Activated T-helper 17 cell treated with anti-CD3 and anti-CD28 coated beads, Interleukin-2, amount 50 U/mL, for 72 hours (primary cell): Measurements from ENCODE around the gene SMARCA5. TPM values are rescaled to one million over a fixed set of nuclear protein-coding genes. Genes with fewer than 3 reads are reported as not detected.
"Not testable (repeated sequence)": the region's sequence is repeated elsewhere in the genome, so short reads cannot be mapped to it uniquely, and the experiment has no call there.

Source experiments
- ATAC-seq: fragments of 150-1000 bp; cut with Tn5 transposase; replicated peaks from 2 replicates; pipeline ENCODE4 v1.10.0; 2021; ENCODE audit warnings: mild to moderate bottlenecking, moderate library complexity
- H3K27ac Mint-ChIP-seq: one replicate; pipeline ENCODE4 v1.8.0; 2022; ENCODE audit warnings: mixed read lengths
- H3K27me3 Mint-ChIP-seq: one replicate; pipeline ENCODE4 v1.8.0; 2022; ENCODE audit warnings: mixed read lengths
- H3K36me3 Mint-ChIP-seq: one replicate; pipeline ENCODE4 v1.8.0; 2022; ENCODE audit warnings: low read depth, mild to moderate bottlenecking, mixed read lengths
- H3K4me1 Mint-ChIP-seq: one replicate; pipeline ENCODE4 v1.8.0; 2022; ENCODE audit warnings: mixed read lengths
- H3K4me3 Mint-ChIP-seq: one replicate; pipeline ENCODE4 v1.8.0; 2022; ENCODE audit warnings: mild to moderate bottlenecking, mixed read lengths
- H3K9me3 Mint-ChIP-seq: one replicate; pipeline ENCODE4 v1.8.0; 2022; ENCODE audit warnings: mixed read lengths
- total RNA-seq, 2 donors: library from RNA; stranded (reverse); gene quantifications; one replicate each; pipeline ENCODE4 v1.2.3, GENCODE V29; 2022

Gene SMARCA5
- total RNA-seq, 2 donors from 2014 or later = 45.4 to 55.1 TPM

- ATAC-seq = no peak
- peaks cover 59% of the 10 kb centered on the region for H3K36me3 Mint-ChIP-seq
- H3K9me3 Mint-ChIP-seq = no peaks in the 10 kb centered on the region
- peak overlapping the region; percentile 99 for H3K27ac Mint-ChIP-seq
- peak overlapping the region; percentile 97 for H3K4me3 Mint-ChIP-seq
- peaks cover 25% of the 10 kb centered on the region for H3K4me1 Mint-ChIP-seq
- no peaks in the 10 kb centered on the region for H3K27me3 Mint-ChIP-seq
Observed at GRCh38 chr4:143514169-143514495, 630 bp downstream of the SMARCA5 start.

DNA sequence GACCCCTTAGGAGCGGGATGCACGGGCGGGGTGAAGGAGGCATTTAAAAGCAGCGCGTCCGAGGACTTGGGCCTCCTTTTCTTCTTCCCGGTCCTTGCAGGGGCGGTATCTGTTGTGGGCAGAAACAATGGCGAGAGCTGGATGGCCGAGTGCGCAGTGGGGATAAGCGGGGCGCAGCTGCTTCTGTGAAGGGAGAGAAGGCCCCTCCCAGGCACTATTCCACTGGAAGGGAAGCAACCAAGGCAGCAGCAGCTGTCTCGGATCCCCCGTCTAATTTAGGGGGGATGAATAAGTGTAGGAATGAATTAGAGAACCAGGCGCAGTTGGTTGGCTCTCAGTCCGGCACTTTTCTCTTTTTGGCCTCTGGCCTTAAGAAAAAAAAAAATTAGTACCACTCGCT is 995 bp downstream of the SMARCA5 start:
- no peaks in the 10 kb centered on the region for H3K27me3 Mint-ChIP-seq
- peaks cover 63% of the 10 kb centered on the region for H3K36me3 Mint-ChIP-seq
- H3K9me3 Mint-ChIP-seq = no peaks in the 10 kb centered on the region
- no peak for ATAC-seq
- H3K4me3 Mint-ChIP-seq = peak overlapping the region; percentile 97
- H3K27ac Mint-ChIP-seq = peak overlapping the region; percentile 99
- H3K4me1 Mint-ChIP-seq = peaks cover 29% of the 10 kb centered on the region

GRCh38 chr4:143514901-143515300 is 1.4 kb downstream of the SMARCA5 start:
- Mint-ChIP-seq H3K27me3 (no peaks in the 10 kb centered on the region), H3K4me3 (peak overlapping the region; percentile 97), H3K4me1 (peaks cover 33% of the 10 kb centered on the region), H3K36me3 (peaks cover 67% of the 10 kb centered on the region), H3K9me3 (no peaks in the 10 kb centered on the region), H3K27ac (peak overlapping the region; percentile 99)
- no peak for ATAC-seq

GRCh38 chr4:143515905-143516304 is 2.4 kb downstream of the SMARCA5 start:
- peak overlapping the region; percentile 97 for H3K4me3 Mint-ChIP-seq
- ATAC-seq = no peak
- no peaks in the 10 kb centered on the region for H3K9me3 Mint-ChIP-seq
- peaks cover 36% of the 10 kb centered on the region for H3K4me1 Mint-ChIP-seq
- peaks cover 77% of the 10 kb centered on the region for H3K36me3 Mint-ChIP-seq
- H3K27ac Mint-ChIP-seq = peak overlapping the region; percentile 65
- H3K27me3 Mint-ChIP-seq = no peaks in the 10 kb centered on the region

DNA sequence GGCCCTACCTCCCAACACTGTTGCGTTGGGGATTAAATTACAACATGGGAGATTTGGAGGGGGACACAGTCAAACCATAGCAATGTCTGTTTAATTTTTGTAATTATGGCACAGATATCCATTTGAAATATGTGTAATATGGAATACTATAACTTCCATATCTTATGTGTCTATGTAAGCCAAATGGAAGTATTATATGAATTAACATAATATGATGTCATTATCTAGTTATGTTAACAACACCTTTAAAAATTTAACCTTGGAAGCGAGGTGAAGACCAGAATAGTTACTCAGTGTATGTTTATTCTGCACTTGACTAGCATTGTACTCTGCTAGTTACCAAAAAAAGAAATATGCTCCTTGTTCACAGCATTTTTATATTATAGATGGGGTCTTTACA is 4.3 kb downstream of the SMARCA5 start:
- no peaks in the 10 kb centered on the region for H3K9me3 Mint-ChIP-seq
- peaks cover 95% of the 10 kb centered on the region for H3K36me3 Mint-ChIP-seq
- H3K4me1 Mint-ChIP-seq = peaks cover 44% of the 10 kb centered on the region
- H3K27ac Mint-ChIP-seq = no peak overlapping the region
- H3K27me3 Mint-ChIP-seq = no peaks in the 10 kb centered on the region
- H3K4me3 Mint-ChIP-seq = peak overlapping the region; percentile 97
- no peak for ATAC-seq

- Mint-ChIP-seq H3K4me1 (peaks cover 27% of the 10 kb centered on the region), H3K36me3 (peaks cover 100% of the 10 kb centered on the region), H3K4me3 (no peak overlapping the region), H3K27ac (no peak overlapping the region), H3K27me3 (no peaks in the 10 kb centered on the region), H3K9me3 (no peaks in the 10 kb centered on the region)
- ATAC-seq = no peak
Observed at GRCh38 chr4:143524211-143524610, 10.7 kb downstream of the SMARCA5 start.

DNA sequence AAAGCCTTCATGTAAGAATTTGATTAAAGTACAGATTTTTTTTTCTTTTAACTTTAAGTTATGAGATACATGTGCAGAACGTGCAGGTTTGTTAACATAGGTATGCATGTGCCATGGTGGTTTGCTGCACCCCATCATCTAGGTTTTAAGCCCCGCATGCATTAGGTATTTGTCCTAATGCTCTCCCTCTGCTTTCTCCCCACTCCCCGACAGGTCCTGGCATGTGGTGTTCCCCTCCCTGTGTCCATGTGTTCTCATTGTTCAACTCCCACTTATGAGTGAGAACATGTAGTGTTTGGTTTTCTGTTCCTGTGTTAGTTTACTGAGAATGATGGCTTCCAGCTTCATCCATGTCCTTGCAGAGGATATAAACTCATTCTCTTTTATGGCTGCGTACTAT is 14.5 kb downstream of the SMARCA5 start:
- not testable (repeated sequence) for H3K4me1 Mint-ChIP-seq, H3K27ac Mint-ChIP-seq, H3K27me3 Mint-ChIP-seq, H3K9me3 Mint-ChIP-seq, H3K4me3 Mint-ChIP-seq, ATAC-seq
- H3K36me3 Mint-ChIP-seq = peaks cover 100% of the 10 kb centered on the region

- Mint-ChIP-seq H3K9me3 (no peaks in the 10 kb centered on the region), H3K36me3 (peaks cover 100% of the 10 kb centered on the region), H3K4me1 (peaks cover 9% of the 10 kb centered on the region), H3K27me3 (no peaks in the 10 kb centered on the region), H3K27ac (peak overlapping the region; percentile 61), H3K4me3 (no peak overlapping the region)
- no peak for ATAC-seq
Observed at GRCh38 chr4:143531380-143531779, 17.9 kb downstream of the SMARCA5 start.

DNA sequence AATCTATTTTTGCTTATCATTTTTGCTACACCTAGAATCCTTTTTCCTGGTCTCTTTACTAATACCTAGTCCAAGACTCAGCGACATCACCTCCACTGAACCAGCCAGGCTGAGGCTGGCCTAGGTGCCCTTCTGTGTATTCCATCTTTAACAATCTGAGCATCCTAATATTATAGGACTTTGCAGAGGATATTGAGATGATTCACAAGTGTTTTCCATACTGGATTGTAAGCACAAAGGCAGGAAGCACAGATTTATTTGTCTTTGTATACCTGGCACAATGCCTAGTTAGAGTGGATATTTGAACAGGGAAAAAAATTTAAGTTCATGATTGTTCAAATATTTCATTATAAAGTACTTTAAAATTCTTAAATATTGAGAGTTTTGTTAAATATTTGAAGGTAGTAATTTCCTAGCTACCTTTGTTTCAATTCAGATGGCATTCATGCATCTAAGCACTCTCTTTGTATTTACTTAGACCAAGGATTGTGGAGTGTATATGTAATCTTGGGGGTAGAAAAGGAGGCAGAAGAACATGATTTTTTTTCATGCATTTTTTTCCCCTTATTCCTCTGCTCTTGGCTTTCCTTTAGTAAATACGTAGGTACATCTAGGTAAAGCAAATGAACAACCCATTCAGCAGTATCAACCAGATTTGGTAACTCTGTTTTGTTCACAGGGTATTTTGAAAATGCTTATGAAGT is 18.4 kb downstream of the SMARCA5 start:
- Mint-ChIP-seq H3K36me3 (peaks cover 100% of the 10 kb centered on the region), H3K9me3 (no peaks in the 10 kb centered on the region), H3K4me1 (peaks cover 9% of the 10 kb centered on the region), H3K4me3 (no peak overlapping the region), H3K27ac (peak overlapping the region; percentile 61), H3K27me3 (no peaks in the 10 kb centered on the region)
- ATAC-seq = no peak

DNA sequence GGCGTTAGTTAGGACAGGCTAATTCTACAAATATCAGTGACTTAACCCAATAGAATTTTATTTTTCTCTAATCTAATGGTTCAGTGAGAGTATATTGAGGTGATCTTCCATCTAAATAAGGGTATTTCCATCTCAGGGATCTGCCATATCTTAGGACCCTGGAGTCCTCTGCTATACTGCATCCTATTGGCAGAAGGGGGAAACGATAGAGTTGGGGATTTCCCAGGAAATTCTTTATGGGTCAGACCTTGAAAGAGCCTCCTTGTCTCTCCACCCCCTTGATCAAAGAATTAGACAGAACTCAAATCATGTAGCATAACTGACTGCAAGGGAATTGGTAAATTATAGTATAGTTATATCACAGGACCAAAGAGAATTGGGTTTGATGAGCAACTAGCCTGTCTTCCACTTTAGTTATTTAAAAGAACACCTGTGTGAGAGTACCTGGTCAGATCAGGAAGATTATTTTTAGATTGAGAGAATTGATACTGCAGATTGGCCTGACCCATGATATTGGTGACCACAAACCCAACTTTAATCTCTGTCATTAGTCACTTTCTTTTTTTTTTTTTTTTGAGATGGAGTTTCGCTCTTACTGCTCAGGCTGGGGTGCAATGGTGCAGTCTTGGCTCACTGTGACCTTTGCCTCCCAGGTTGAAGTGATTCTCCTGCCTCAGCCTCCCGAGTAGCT is 25.6 kb downstream of the SMARCA5 start:
- Mint-ChIP-seq H3K27me3 (no peaks in the 10 kb centered on the region), H3K4me3 (no peak overlapping the region), H3K4me1 (peaks cover 14% of the 10 kb centered on the region), H3K9me3 (no peaks in the 10 kb centered on the region), H3K36me3 (peaks cover 99% of the 10 kb centered on the region), H3K27ac (peak overlapping the region; percentile 75)
- ATAC-seq = peak; percentile 80

DNA sequence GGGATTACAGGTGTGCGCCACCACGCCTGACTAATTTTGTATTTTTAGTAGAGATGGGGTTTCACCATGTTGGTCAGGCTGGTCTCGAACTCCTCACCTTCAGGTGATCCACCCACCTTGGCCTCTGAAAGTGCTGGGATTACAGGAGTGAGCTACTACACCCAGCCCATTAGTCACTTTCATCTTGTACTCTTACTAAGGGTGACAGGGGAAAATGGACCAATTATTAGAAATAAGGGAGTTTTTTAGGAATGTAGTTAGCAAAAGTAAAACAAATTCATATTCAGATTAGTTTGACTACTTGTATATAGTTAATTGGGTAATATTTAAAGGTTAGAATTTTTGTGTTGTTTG is 26.1 kb downstream of the SMARCA5 start:
- Mint-ChIP-seq H3K27me3 (no peaks in the 10 kb centered on the region), H3K36me3 (peaks cover 99% of the 10 kb centered on the region), H3K27ac (peak overlapping the region; percentile 75), H3K4me1 (peaks cover 14% of the 10 kb centered on the region), H3K4me3 (no peak overlapping the region), H3K9me3 (no peaks in the 10 kb centered on the region)
- peak; percentile 65 for ATAC-seq

- H3K4me1 Mint-ChIP-seq = peaks cover 5% of the 10 kb centered on the region
- no peak overlapping the region for H3K4me3 Mint-ChIP-seq
- no peak for ATAC-seq
- no peaks in the 10 kb centered on the region for H3K27me3 Mint-ChIP-seq
- H3K9me3 Mint-ChIP-seq = no peaks in the 10 kb centered on the region
- H3K36me3 Mint-ChIP-seq = peaks cover 97% of the 10 kb centered on the region
- no peak overlapping the region for H3K27ac Mint-ChIP-seq
Observed at GRCh38 chr4:143549928-143550327, 36.4 kb downstream of the SMARCA5 start.

DNA sequence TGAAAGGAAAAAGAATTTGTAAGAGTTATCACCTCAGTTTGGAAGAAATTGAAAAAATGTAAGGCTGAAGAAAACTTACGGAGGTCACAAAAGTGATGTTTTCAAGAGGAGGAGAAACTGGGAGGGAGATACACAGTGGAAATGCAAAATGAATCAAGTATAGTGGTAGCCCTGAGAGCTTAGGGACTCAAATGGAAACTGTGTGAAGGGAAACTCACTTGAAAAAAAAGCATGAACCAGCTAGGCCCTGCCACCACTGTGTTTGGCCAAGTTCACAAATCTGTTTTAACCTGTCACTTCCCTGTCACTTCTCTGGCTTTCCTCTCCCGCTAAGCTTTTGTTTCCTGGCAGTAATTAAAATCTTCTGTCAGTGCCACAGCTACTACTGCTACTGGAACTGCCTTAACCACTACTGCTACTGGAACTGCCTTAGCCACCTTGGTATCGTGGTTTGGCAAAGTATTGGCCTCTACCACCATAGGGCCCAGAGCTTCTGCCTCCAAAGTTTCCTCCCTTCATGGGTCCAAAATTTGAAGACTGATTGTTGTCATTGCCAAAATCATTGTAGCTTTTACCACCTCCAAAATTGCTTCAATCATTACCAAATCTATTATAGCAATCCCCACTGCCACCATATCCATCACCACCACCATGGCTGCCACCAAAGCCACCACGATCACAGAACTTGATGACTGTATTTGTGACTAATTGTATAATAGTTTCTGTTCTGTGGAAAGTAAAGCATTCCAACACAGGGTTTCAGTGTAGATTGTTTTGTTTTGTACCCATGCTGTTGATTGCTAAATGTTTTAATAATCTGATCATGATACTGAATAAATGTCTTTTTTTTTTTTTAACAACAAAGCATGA is 41.5 kb downstream of the SMARCA5 start:
- peak; percentile 50 for ATAC-seq
- Mint-ChIP-seq H3K27ac (peak overlapping the region; percentile 58), H3K4me1 (peaks cover 20% of the 10 kb centered on the region), H3K36me3 (peaks cover 57% of the 10 kb centered on the region), H3K4me3 (no peak overlapping the region), H3K9me3 (no peaks in the 10 kb centered on the region), H3K27me3 (no peaks in the 10 kb centered on the region)

DNA sequence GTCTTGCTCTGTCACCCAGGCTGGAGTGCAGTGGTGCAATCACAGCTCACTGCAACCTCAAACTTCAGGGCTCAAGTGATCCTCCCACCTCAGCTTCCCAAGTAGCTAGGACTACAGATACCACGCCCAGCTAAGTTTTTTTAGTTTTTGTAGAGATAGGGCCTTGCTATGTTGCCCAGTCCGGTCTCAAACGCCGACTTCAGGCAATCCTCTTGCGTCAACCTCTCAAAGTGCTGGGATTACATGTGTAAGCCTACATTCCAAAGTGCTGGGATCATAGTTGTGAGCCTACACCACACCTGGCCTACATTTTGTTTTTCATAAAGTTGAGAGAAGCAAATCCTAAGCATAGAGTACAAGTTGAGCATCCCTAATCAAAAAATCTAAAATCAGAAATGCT is 42.2 kb downstream of the SMARCA5 start:
- peaks cover 50% of the 10 kb centered on the region for H3K36me3 Mint-ChIP-seq
- no peaks in the 10 kb centered on the region for H3K9me3 Mint-ChIP-seq
- no peak overlapping the region for H3K4me3 Mint-ChIP-seq
- H3K27me3 Mint-ChIP-seq = no peaks in the 10 kb centered on the region
- ATAC-seq = no peak
- H3K27ac Mint-ChIP-seq = peak overlapping the region; percentile 58
- H3K4me1 Mint-ChIP-seq = peaks cover 26% of the 10 kb centered on the region

DNA sequence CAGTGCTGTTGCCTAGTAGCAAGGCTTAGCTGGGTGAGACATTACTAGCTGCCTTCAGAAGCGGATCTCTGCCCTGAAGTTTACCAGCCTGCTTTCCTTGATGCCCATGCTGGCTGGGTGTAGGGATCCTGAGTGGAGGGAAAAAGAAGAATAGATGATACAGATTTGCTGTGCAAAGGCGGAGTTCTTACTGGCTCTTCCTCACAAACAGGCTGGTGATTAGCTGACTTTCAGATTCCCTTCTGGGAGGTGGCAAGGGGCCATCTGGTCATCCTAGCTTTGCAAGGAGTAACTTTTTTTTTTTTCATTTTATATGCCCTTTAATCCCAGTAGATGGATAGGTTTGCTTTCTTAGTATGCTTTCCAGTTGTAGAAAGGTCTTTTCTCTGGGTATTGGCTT is 44.8 kb downstream of the SMARCA5 start:
- Mint-ChIP-seq H3K36me3 (peaks cover 24% of the 10 kb centered on the region), H3K9me3 (no peaks in the 10 kb centered on the region), H3K4me3 (peak overlapping the region; percentile 93), H3K4me1 (peaks cover 30% of the 10 kb centered on the region), H3K27me3 (no peaks in the 10 kb centered on the region), H3K27ac (peak overlapping the region; percentile 95)
- ATAC-seq = no peak
